Motor neuron (in vitro differentiated cells): ENCODE data around the gene GRIK4. TPM values are rescaled to one million over a fixed set of nuclear protein-coding genes. Genes with fewer than 3 reads are reported as not detected.
A peak's percentile ranks its signal among the peaks of the same experiment; 100 is the strongest.

ENCODE experiments used
- ATAC-seq, 8 experiments: fragments of 200-7000 bp; cut with Tn5 transposase; replicated peaks in 6 of 8; 2 replicates each; pipeline ENCODE4 v1.8.0; 2021; ENCODE audit warnings: mild to moderate bottlenecking in 8 of 8, moderate library complexity in 8 of 8
- H3K27ac ChIP-seq, 2 donors: fragments of 250-450 bp; sonication (Bioruptor Pico); 2 replicates each; pipeline ENCODE4 v1.9.0; 2021; ENCODE audit warnings: antibody characterized with exemption in 2 of 2, mild to moderate bottlenecking in 2 of 2, moderate library complexity in 1 of 2
- H3K4me1 ChIP-seq, 2 donors: fragments of 250-450 bp; sonication (Bioruptor Pico); replicated peaks in 1 of 2; 2 replicates each; pipeline ENCODE4 v1.6.1; 2021; ENCODE audit warnings: antibody characterized with exemption in 2 of 2, mild to moderate bottlenecking in 2 of 2, moderate library complexity in 1 of 2
- H3K4me3 ChIP-seq, 5 donors: fragments of 250-450 bp; sonication (Bioruptor Pico); 2 replicates each; pipeline ENCODE4 v1.9.0; 2021; ENCODE audit warnings: antibody characterized with exemption in 5 of 5, mild to moderate bottlenecking in 5 of 5, moderate library complexity in 4 of 5
- WGBS, 10 experiments: fragments of 450-650 bp; shearing (Covaris generic); methylation state at CpG; one replicate each; pipeline ENCODE4 v1.0.0; 2022; 5-methylcytosine and 5-hydroxymethylcytosine counted together
- in situ Hi-C, 9 experiments: fragments of 400-800 bp; cut with MboI; loops; one replicate each; pipeline ENCODE4 v1.15.0; 2021; ENCODE audit warnings: low sequenced_read_pairs in 9 of 9, low pct_unique_long_range_greater_than_20kb in 2 of 9; ENCODE audit not compliant: unreplicated experiment in 9 of 9
- total RNA-seq, 8 experiments: library from RNA; unstranded; fragments of 300-600 nt; gene quantifications; 2 replicates each; pipeline versions ENCODE4 v1.2.3 to v1.2.4, GENCODE V29; 2022

GRIK4 gene
- total RNA-seq, 8 experiments from 2014 or later: 0.75 to 11.1 (median 1.7) TPM

GRCh38 chr11:120521176-120521575 lies 9.6 kb downstream of the GRIK4 start:
- 61 to 100% (median 81%) methylated on average over 1 to 4 of the region's 7 CpGs; no CpG with 5 or more reads in 6 of the 10 experiments for WGBS, 10 experiments
- no peak for ATAC-seq
- no peak overlapping the region for H3K4me3 ChIP-seq
- H3K27ac ChIP-seq: no peak overlapping the region
- in situ Hi-C loops: loop anchor here in 8 of 9 experiments (25.0 kb wide), 5 partner anchors 166 to 591 kb away; partner anchors contain the start of gene TECTA (in 1 of the 8)
- peaks cover 5 to 24% of the 10 kb centered on the region in 2 donors for H3K4me1 ChIP-seq

GRCh38 chr11:120522021-120522420 lies 10.5 kb downstream of the GRIK4 start:
- H3K4me1 ChIP-seq: peaks cover 3 to 18% of the 10 kb centered on the region in 2 donors
- no peak overlapping the region for H3K4me3 ChIP-seq
- in situ Hi-C loops: loop anchor here in 8 of 9 experiments (25.0 kb wide), 5 partner anchors 165 to 590 kb away; partner anchors contain the start of gene TECTA (in 1 of the 8)
- WGBS, 10 experiments: 74 to 100% (median 89%) methylated on average over 5 to 9 of the region's 11 CpGs; no CpG with 5 or more reads in 5 of the 10 experiments
- no peak overlapping the region for H3K27ac ChIP-seq
- ATAC-seq: no peak

- no peak overlapping the region for H3K4me3 ChIP-seq
- in situ Hi-C loops: loop anchor here in 8 of 9 experiments (25.0 kb wide), 5 partner anchors 165 to 590 kb away; partner anchors contain the start of gene TECTA (in 1 of the 8)
- WGBS, 10 experiments: 60 to 100% (median 86%) methylated on average over 1 to 2 of the region's 3 CpGs; no CpG with 5 or more reads in 7 of the 10 experiments
- ATAC-seq: no peak
- peaks cover 4 to 14% of the 10 kb centered on the region in 2 donors for H3K4me1 ChIP-seq
- H3K27ac ChIP-seq: no peak overlapping the region
Measured at GRCh38 chr11:120522736-120523135, 11.2 kb downstream of the GRIK4 start.

GRCh38 chr11:120523196-120523595 lies 11.6 kb downstream of the GRIK4 start:
- WGBS, 10 experiments: 34 to 63% (median 50%) methylated on average over 1 to 9 of the region's 12 CpGs; no CpG with 5 or more reads in 3 of the 10 experiments
- in situ Hi-C loops: loop anchor here in 8 of 9 experiments (25.0 kb wide), 5 partner anchors 164 to 589 kb away; partner anchors contain the start of gene TECTA (in 1 of the 8)
- ATAC-seq: peak in 5 of 8 experiments; percentile 16 to 58 (median 33)
- H3K27ac ChIP-seq: no peak overlapping the region
- peaks cover 4 to 10% of the 10 kb centered on the region in 2 donors for H3K4me1 ChIP-seq
- no peak overlapping the region for H3K4me3 ChIP-seq

GRCh38 chr11:120524536-120525085 lies 13.1 kb downstream of the GRIK4 start:
- 57 to 67% methylated on average over 3 to 4 of the region's 9 CpGs; no CpG with 5 or more reads in 8 of the 10 experiments for WGBS, 10 experiments
- Histone ChIP-seq H3K4me1 (peaks cover 4 to 9% of the 10 kb centered on the region in 2 donors), H3K27ac (no peak overlapping the region), H3K4me3 (no peak overlapping the region)
- ATAC-seq: no peak
- in situ Hi-C loops: loop anchor here in 8 of 9 experiments (25.0 kb wide), 5 partner anchors 163 to 588 kb away; partner anchors contain the start of gene TECTA (in 1 of the 8)

GRCh38 chr11:120525261-120526171 lies 14.0 kb downstream of the GRIK4 start:
- ATAC-seq: no peak
- Histone ChIP-seq H3K4me3 (no peak overlapping the region), H3K4me1 (peaks cover 8 to 9% of the 10 kb centered on the region in 2 donors), H3K27ac (no peak overlapping the region)
- in situ Hi-C loops: no loop called here
- 58 to 100% (median 96%) methylated on average over 2 to 7 of the region's 16 CpGs; no CpG with 5 or more reads in 2 of the 10 experiments for WGBS, 10 experiments

- H3K4me3 ChIP-seq: no peak overlapping the region
- H3K27ac ChIP-seq: no peak overlapping the region
- peaks cover 8 to 9% of the 10 kb centered on the region in 2 donors for H3K4me1 ChIP-seq
- ATAC-seq: no peak
- in situ Hi-C loops: no loop called here
- 40 to 100% (median 91%) methylated on average over 1 to 9 of the region's 10 CpGs; no CpG with 5 or more reads in 1 of the 10 experiments for WGBS, 10 experiments
Measured at GRCh38 chr11:120526241-120526640, 14.7 kb downstream of the GRIK4 start.

- peak; percentile 51 to 92 (median 74) for ATAC-seq
- Histone ChIP-seq H3K4me1 (peaks cover 12 to 14% of the 10 kb centered on the region in 2 donors), H3K4me3 (no peak overlapping the region), H3K27ac (no peak overlapping the region)
- 0 to 65% methylated on average over 1 to 4 of the region's 16 CpGs; no CpG with 5 or more reads in 8 of the 10 experiments for WGBS, 10 experiments
- in situ Hi-C loops: no loop called here
Measured at GRCh38 chr11:120527111-120527761, 15.7 kb downstream of the GRIK4 start.

- in situ Hi-C loops: no loop called here
- H3K4me1 ChIP-seq: peaks cover 10 to 20% of the 10 kb centered on the region in 2 donors
- no peak overlapping the region for H3K4me3 ChIP-seq
- 100% methylated on average over 1 of the region's 4 CpGs; no CpG with 5 or more reads in 8 of the 10 experiments for WGBS, 10 experiments
- ATAC-seq: no peak
- H3K27ac ChIP-seq: no peak overlapping the region
Measured at GRCh38 chr11:120528749-120529148, 17.2 kb downstream of the GRIK4 start.

GRCh38 chr11:120529214-120529613 lies 17.7 kb downstream of the GRIK4 start:
- Histone ChIP-seq H3K4me3 (no peak overlapping the region), H3K27ac (no peak overlapping the region), H3K4me1 (peaks cover 9 to 20% of the 10 kb centered on the region in 2 donors)
- ATAC-seq: no peak
- WGBS, 10 experiments: 62 to 100% (median 100%) methylated on average over 1 to 2 of the region's 7 CpGs; no CpG with 5 or more reads in 7 of the 10 experiments
- in situ Hi-C loops: no loop called here

- Histone ChIP-seq H3K4me3 (no peak overlapping the region), H3K4me1 (peaks cover 9 to 20% of the 10 kb centered on the region in 2 donors), H3K27ac (no peak overlapping the region)
- 65 to 100% (median 80%) methylated on average over 1 to 6 of the region's 6 CpGs; no CpG with 5 or more reads in 4 of the 10 experiments for WGBS, 10 experiments
- ATAC-seq: peak in 2 of 8 experiments; percentile 21 to 28
- in situ Hi-C loops: no loop called here
Measured at GRCh38 chr11:120529911-120530310, 18.4 kb downstream of the GRIK4 start.

GRCh38 chr11:120532082-120532831 lies 20.7 kb downstream of the GRIK4 start:
- ATAC-seq: peak; percentile 35 to 98 (median 54)
- in situ Hi-C loops: no loop called here
- peaks cover 9 to 19% of the 10 kb centered on the region in 2 donors for H3K4me1 ChIP-seq
- no peak overlapping the region for H3K4me3 ChIP-seq
- 0 to 50% (median 28%) methylated on average over 2 to 8 of the region's 16 CpGs; no CpG with 5 or more reads in 1 of the 10 experiments for WGBS, 10 experiments
- no peak overlapping the region for H3K27ac ChIP-seq
